H1 (cell line): Measurements from ENCODE around the gene NDUFS7. TPM values are rescaled to one million over a fixed set of nuclear protein-coding genes. Genes with fewer than 3 reads are reported as not detected.

Source experiments
- CTCF ChIA-PET: fragments of 300-600 bp; sonication (Branson Sonifier 250); formaldehyde crosslinking; loops from one replicate; lab custom pipeline; 2021; ENCODE audit not compliant: partially characterized antibody; lab: Charles Lee
- POLR2A ChIA-PET: fragments of 300-600 bp; sonication (Branson Sonifier 250); formaldehyde crosslinking; loops from one replicate; lab custom pipeline; 2021; ENCODE audit warnings: inconsistent platforms; ENCODE audit not compliant: partially characterized antibody; lab: Charles Lee
- DNase-seq, 2 experiments: peaks; one replicate each; pipeline versions ENCODE4 v3.0.0 to v3.0.0-alpha.2; 2010 to 2022; ENCODE audit warnings: low spot score in 2 of 2, low read depth in 1 of 2, mixed read lengths in 1 of 2
- FAIRE-seq: peaks from 2 replicates; lab custom pipeline; 2011; peaks lifted over from hg19 to GRCh38; lab: Jason Lieb, UNC
- H2AFZ ChIP-seq: 2 replicates; pipeline ENCODE4 v1.8.1; 2012; ENCODE audit warnings: low read length, inconsistent platforms
- H2AK5ac ChIP-seq: 2 replicates; pipeline ENCODE4 v1.6.1; 2013; ENCODE audit warnings: low read depth, low read length
- H2BK120ac ChIP-seq: replicated peaks from 2 replicates; pipeline ENCODE3; 2013; ENCODE audit warnings: low read depth, low read length, inconsistent platforms
- H2BK12ac ChIP-seq: 2 replicates; pipeline ENCODE4 v1.6.1; 2013; ENCODE audit warnings: low read depth, low read length
- H2BK15ac ChIP-seq: 2 replicates; pipeline ENCODE4 v1.6.1; 2013; ENCODE audit warnings: low read length
- H2BK20ac ChIP-seq: 2 replicates; pipeline ENCODE4 v1.6.1; 2013; ENCODE audit warnings: low read length
- H2BK5ac ChIP-seq: 2 replicates; pipeline ENCODE4 v1.6.1; 2013; ENCODE audit warnings: low read depth, low read length
- H3K14ac ChIP-seq: 2 replicates; pipeline ENCODE4 v1.6.1; 2013; ENCODE audit warnings: inconsistent platforms; ENCODE audit not compliant: insufficient read length
- H3K18ac ChIP-seq: 2 replicates; pipeline ENCODE4 v1.6.1; 2013; ENCODE audit warnings: low read length; ENCODE audit errors: extremely low read depth
- H3K23ac ChIP-seq: 2 replicates; pipeline ENCODE4 v1.6.1; 2013; ENCODE audit warnings: inconsistent platforms; ENCODE audit not compliant: insufficient read length
- H3K23me2 ChIP-seq: 2 replicates; pipeline ENCODE4 v1.6.1; 2013; ENCODE audit warnings: low read depth, low read length
- H3K27ac ChIP-seq: 2 replicates; pipeline ENCODE4 v1.6.1; 2011; ENCODE audit warnings: low read depth, low read length, inconsistent platforms
- H3K27me3 ChIP-seq, 4 experiments: replicated peaks in 1 of 4; 1 replicate in 1 of 4; 2 replicates in 3 of 4; pipeline versions ENCODE4 v1.6.1 to v1.8.1; 2011 to 2013; ENCODE audit warnings: low read length in 3 of 4, mild to moderate bottlenecking in 3 of 4, inconsistent platforms in 2 of 4, mixed read lengths in 2 of 4, moderate library complexity in 1 of 4; ENCODE audit not compliant: control insufficient read depth in 3 of 4, insufficient read depth in 3 of 4; ENCODE audit errors: extremely low read depth in 1 of 4
- H3K36me3 ChIP-seq, 4 experiments: 2 replicates each; pipeline versions ENCODE4 v1.6.1 to v1.8.1; 2011 to 2013; ENCODE audit warnings: mild to moderate bottlenecking in 4 of 4, low read length in 3 of 4, moderate library complexity in 2 of 4, control low read depth in 1 of 4, inconsistent platforms in 1 of 4; ENCODE audit not compliant: insufficient read depth in 4 of 4, control insufficient read depth in 2 of 4
- H3K4ac ChIP-seq: replicated peaks from 2 replicates; pipeline ENCODE3; 2013; ENCODE audit warnings: low read length, low read depth, mixed read lengths, inconsistent platforms; ENCODE audit not compliant: insufficient read length
- H3K4me1 ChIP-seq, 4 experiments: replicated peaks in 1 of 4; 1 replicate in 1 of 4; 2 replicates in 3 of 4; pipeline versions ENCODE4 v1.6.1 to v1.8.1; 2011 to 2013; ENCODE audit warnings: low read length in 3 of 4, inconsistent platforms in 2 of 4, mixed read lengths in 1 of 4; ENCODE audit not compliant: insufficient read depth in 4 of 4, control insufficient read depth in 3 of 4
- H3K4me2 ChIP-seq, 2 experiments: 2 replicates each; pipeline versions ENCODE4 v1.6.1 to v1.8.1; 2011 to 2013; ENCODE audit warnings: low read depth in 2 of 2, low read length in 2 of 2, control low read depth in 1 of 2, inconsistent platforms in 1 of 2, mild to moderate bottlenecking in 1 of 2; ENCODE audit not compliant: insufficient read depth in 1 of 2
- H3K4me3 ChIP-seq, 4 experiments: fragments of 200-600, 300-600 bp in 1 of 4; sonication (generic), shearing (Covaris generic), sonication (Bioruptor Twin) in 1 of 4; 2 replicates each; pipeline versions ENCODE4 v1.5.1 to v1.8.1; 2011 to 2016; ENCODE audit warnings: low read length in 4 of 4, low read depth in 3 of 4, control low read depth in 2 of 4, inconsistent platforms in 2 of 4, mild to moderate bottlenecking in 2 of 4, mixed read lengths in 1 of 4, moderate library complexity in 1 of 4; ENCODE audit not compliant: insufficient read depth in 2 of 4; ENCODE audit errors: extremely low read depth in 1 of 4
- H3K56ac ChIP-seq: replicated peaks from 2 replicates; pipeline ENCODE3; 2013; ENCODE audit warnings: low read depth, mild to moderate bottlenecking, mixed read lengths, low read length, inconsistent platforms; ENCODE audit not compliant: insufficient read length
- H3K79me1 ChIP-seq: 2 replicates; pipeline ENCODE4 v1.6.1; 2013; ENCODE audit warnings: low read depth, low read length, control low read depth
- H3K79me2 ChIP-seq, 2 experiments: 2 replicates each; pipeline versions ENCODE4 v1.6.1 to v1.8.1; 2012 to 2013; ENCODE audit warnings: low read length in 2 of 2, mild to moderate bottlenecking in 2 of 2, inconsistent platforms in 1 of 2; ENCODE audit not compliant: insufficient read depth in 2 of 2, control insufficient read depth in 1 of 2
- H3K9ac ChIP-seq, 4 experiments: replicated peaks in 1 of 4; 1 replicate in 1 of 4; 2 replicates in 3 of 4; pipeline versions ENCODE4 v1.6.1 to v1.8.1; 2011 to 2013; ENCODE audit warnings: low read depth in 3 of 4, low read length in 3 of 4, control low read depth in 2 of 4, mild to moderate bottlenecking in 2 of 4, moderate library complexity in 2 of 4, inconsistent platforms in 1 of 4; ENCODE audit errors: extremely low read depth in 1 of 4
- H3K9me3 ChIP-seq, 2 experiments: 2 replicates each; pipeline versions ENCODE4 v1.6.1 to v1.8.1; 2012 to 2013; ENCODE audit warnings: mild to moderate bottlenecking in 2 of 2, moderate library complexity in 2 of 2, control low read depth in 1 of 2, inconsistent platforms in 1 of 2, low read depth in 1 of 2, low read length in 1 of 2, mixed read lengths in 1 of 2; ENCODE audit not compliant: insufficient read depth in 2 of 2
- H4K20me1 ChIP-seq, 2 experiments: replicated peaks in 1 of 2; 2 replicates each; pipeline versions ENCODE3 to v1.8.1; 2011 to 2013; ENCODE audit warnings: inconsistent platforms in 2 of 2, low read length in 2 of 2, mild to moderate bottlenecking in 1 of 2; ENCODE audit not compliant: insufficient read depth in 2 of 2, control insufficient read depth in 1 of 2
- H4K5ac ChIP-seq: 2 replicates; pipeline ENCODE4 v1.6.1; 2013; ENCODE audit warnings: low read length, low read depth, mixed read lengths, inconsistent platforms; ENCODE audit not compliant: insufficient read length
- H4K8ac ChIP-seq: 2 replicates; pipeline ENCODE4 v1.8.0; 2013; ENCODE audit warnings: mild to moderate bottlenecking, moderate library complexity, low read length, inconsistent platforms; ENCODE audit not compliant: insufficient read depth; ENCODE audit errors: extremely low read depth
- H4K91ac ChIP-seq: replicated peaks from 2 replicates; pipeline ENCODE3; 2013; ENCODE audit warnings: low read length, mixed read lengths, inconsistent platforms; ENCODE audit not compliant: insufficient read length
- CHD1 ChIP-seq: IDR thresholded peaks from 2 replicates; pipeline ENCODE4 v1.6.1; 2012; ENCODE audit warnings: low read depth, low read length, improper control_type of control experiment
- SRF ChIP-seq: IDR thresholded peaks from 2 replicates; pipeline ENCODE4 v1.6.1; 2011; ENCODE audit warnings: mild to moderate bottlenecking, low read depth, low read length, moderate library complexity
- WGBS, 2 experiments: shearing (Covaris generic) in 1 of 2; methylation state at CpG; one replicate each; pipeline versions ENCODE4 v1.1.6 to v1.1.7; 2013 to 2015; ENCODE audit warnings: low lambda C conversion rate in 2 of 2, mixed read lengths in 2 of 2, inconsistent platforms in 1 of 2, low coverage in 1 of 2, missing lambda C conversion rate in 1 of 2; ENCODE audit not compliant: insufficient replicate concordance in 2 of 2, insufficient coverage in 1 of 2, insufficient read length in 1 of 2; ENCODE audit errors: extremely low coverage in 1 of 2, missing lambda C conversion rate in 1 of 2; 5-methylcytosine and 5-hydroxymethylcytosine counted together
- polyA plus RNA-seq, 7 experiments: library from polyadenylated mRNA; depleted of rRNA in 3 of 7; stranded (reverse) in 5 of 7; unstranded in 2 of 7; fragments of >200 nt in 5 of 7; fragments of 200-250 nt in 2 of 7; gene quantifications; 1 replicate in 5 of 7; 2 replicates in 1 of 7; 4 replicates in 1 of 7; pipeline versions ENCODE4 v1.2.1 to v1.2.3, GENCODE V29; 2011 to 2013; ENCODE audit warnings: missing spikeins in 2 of 7, mixed read lengths in 2 of 7
- total RNA-seq: library from RNA; stranded (reverse); fragmentation: NEBNext Ultra II Directional; extraction: Animal tissue kit (Norgen Biotek cat#: 25700); gene quantifications from 2 replicates; pipeline ENCODE4 v1.2.1, GENCODE V29; 2021

The NDUFS7 gene
- total and polyA plus RNA-seq, 2 of the 8 experiments (the other 6 are each of a cell fraction or from before 2014, with no cell fraction given) = 78.1 to 309 TPM

- Histone ChIP-seq H2BK15ac (no peak overlapping the region), H2BK20ac (no peak overlapping the region), H2BK120ac (no peak overlapping the region), H2AK5ac (no peak overlapping the region), H3K79me1 (no peaks in the 10 kb centered on the region), H3K36me3 (no peaks in the 10 kb centered on the region), H2AFZ (no peak overlapping the region), H4K91ac (no peak overlapping the region), H3K4me3 (no peak overlapping the region), H3K4ac (no peak overlapping the region), H3K79me2 (no peaks in the 10 kb centered on the region), H3K23ac (no peak overlapping the region), H3K9me3 (no peaks in the 10 kb centered on the region), H3K14ac (no peak overlapping the region), H2BK12ac (no peak overlapping the region), H4K5ac (no peak overlapping the region), H3K4me1 (no peaks in the 10 kb centered on the region), H4K20me1 (no peaks in the 10 kb centered on the region), H3K27me3 (no peaks in the 10 kb centered on the region), H2BK5ac (no peak overlapping the region), H4K8ac (no peak overlapping the region), H3K56ac (no peak overlapping the region), H3K27ac (no peak overlapping the region), H3K18ac (no peak overlapping the region), H3K23me2 (no peaks in the 10 kb centered on the region), H3K9ac (no peak overlapping the region), H3K4me2 (no peak overlapping the region)
- no peak for FAIRE-seq
- WGBS, 2 experiments = 92% methylated on average over 26 of the region's 28 CpGs; no CpG with 5 or more reads in 1 of the 2 experiments
- no peak for DNase-seq
- TF ChIP-seq SRF = no peak
- TF ChIP-seq CHD1 = no peak
- ChIA-PET CTCF (interaction anchor here (0.6 kb wide), 1 partner anchor 1082 kb away, joined by 4 read pairs; no protein-coding TSS in a partner anchor), POLR2A (interaction anchor here (1.1 kb wide), 1 partner anchor 18 kb away, joined by 3 read pairs; no protein-coding TSS in a partner anchor)
These were observed 42.8 kb upstream of the NDUFS7 start for GRCh38 chr19:1340681-1341469.
